HepG2 (cell line): ENCODE results near the gene SCUBE2. TPM values are rescaled to one million over a fixed set of nuclear protein-coding genes. Genes with fewer than 3 reads are reported as not detected.

ENCODE experiments used
- AKNA ChIP-seq: sonication (generic); formaldehyde crosslinking; IDR thresholded peaks from 2 replicates; pipeline ENCODE4 v1.4.0; 2020; ENCODE audit warnings: missing genetic modification reagents, borderline replicate concordance
- CEBPB ChIP-seq: IDR thresholded peaks from 2 replicates; pipeline ENCODE4 v1.6.1; 2011; ENCODE audit warnings: low read depth, low read length, improper control_type of control experiment, borderline replicate concordance
- FOXC1 ChIP-seq: sonication (generic); formaldehyde crosslinking; IDR thresholded peaks from 2 replicates; pipeline ENCODE4 v1.8.0; 2022; ENCODE audit warnings: mild to moderate bottlenecking, missing genetic modification reagents, borderline replicate concordance
- FOXK2 ChIP-seq: fragments of 450-650 bp; IDR thresholded peaks from 2 replicates; pipeline ENCODE4 v1.6.1; 2016
- GPBP1L1 ChIP-seq: sonication (generic); formaldehyde crosslinking; IDR thresholded peaks from 2 replicates; pipeline ENCODE4 v1.5.0; 2020; ENCODE audit warnings: mild to moderate bottlenecking, missing genetic modification reagents
- RNF219 ChIP-seq: sonication (generic); formaldehyde crosslinking; IDR thresholded peaks from 2 replicates; pipeline ENCODE4 v1.5.0; 2020; ENCODE audit warnings: mild to moderate bottlenecking, missing genetic modification reagents
- ZNF292 ChIP-seq: sonication (generic); formaldehyde crosslinking; IDR thresholded peaks from 2 replicates; pipeline ENCODE4 v1.8.1; 2022; ENCODE audit warnings: mild to moderate bottlenecking, low read depth, missing genetic modification reagents, borderline replicate concordance
- ZNF781 ChIP-seq: sonication (generic); formaldehyde crosslinking; IDR thresholded peaks from 2 replicates; pipeline ENCODE4 v1.5.1; 2020; ENCODE audit warnings: borderline replicate concordance, mild to moderate bottlenecking, missing genetic modification reagents; ENCODE audit errors: not compliant biosample characterization
- polyA plus RNA-seq, 8 experiments: library from polyadenylated mRNA; depleted of rRNA in 3 of 8; stranded (reverse) in 7 of 8; unstranded in 1 of 8; fragments of >200 nt; fragmentation: Illumina TruSeq in 4 of 8; extraction: Trizol in 4 of 8; gene quantifications; 2 replicates each; pipeline versions ENCODE4 v1.2.1 to v1.2.3, GENCODE V29; 2011 to 2016; ENCODE audit warnings: low read depth in 4 of 8, missing spikeins in 1 of 8, mixed read lengths in 1 of 8; ENCODE audit not compliant: insufficient read depth in 1 of 8
- total RNA-seq, 5 experiments: library from RNA; depleted of rRNA; stranded (reverse); fragments of >200 nt; fragmentation: Illumina TruSeq; extraction: Trizol; gene quantifications; 2 replicates each; pipeline ENCODE4 v1.2.3, GENCODE V29; 2016; ENCODE audit warnings: low read depth in 1 of 5
- TF ChIP-seq, protein P1 (sequence below): sonication (generic); formaldehyde crosslinking; IDR thresholded peaks from 2 replicates; pipeline ENCODE4 v1.4.0; 2020; ENCODE audit warnings: missing genetic modification reagents

SCUBE2 gene
- total and polyA plus RNA-seq, 2 of the 13 experiments (the other 11 are each of a cell fraction or from before 2014, with no cell fraction given), result 0.09 TPM; not detected in 1

- TF ChIP-seq AKNA (no peak), ZNF781 (CRISPR knock-in tag) (no peak), FOXK2 (no peak), CEBPB (no peak), ZNF292 (CRISPR knock-in tag) (no peak), GPBP1L1 (CRISPR knock-in tag) (no peak), RNF219 (CRISPR knock-in tag) (no peak), FOXC1 (CRISPR knock-in tag) (no peak)
- TF ChIP-seq, protein P1, sequence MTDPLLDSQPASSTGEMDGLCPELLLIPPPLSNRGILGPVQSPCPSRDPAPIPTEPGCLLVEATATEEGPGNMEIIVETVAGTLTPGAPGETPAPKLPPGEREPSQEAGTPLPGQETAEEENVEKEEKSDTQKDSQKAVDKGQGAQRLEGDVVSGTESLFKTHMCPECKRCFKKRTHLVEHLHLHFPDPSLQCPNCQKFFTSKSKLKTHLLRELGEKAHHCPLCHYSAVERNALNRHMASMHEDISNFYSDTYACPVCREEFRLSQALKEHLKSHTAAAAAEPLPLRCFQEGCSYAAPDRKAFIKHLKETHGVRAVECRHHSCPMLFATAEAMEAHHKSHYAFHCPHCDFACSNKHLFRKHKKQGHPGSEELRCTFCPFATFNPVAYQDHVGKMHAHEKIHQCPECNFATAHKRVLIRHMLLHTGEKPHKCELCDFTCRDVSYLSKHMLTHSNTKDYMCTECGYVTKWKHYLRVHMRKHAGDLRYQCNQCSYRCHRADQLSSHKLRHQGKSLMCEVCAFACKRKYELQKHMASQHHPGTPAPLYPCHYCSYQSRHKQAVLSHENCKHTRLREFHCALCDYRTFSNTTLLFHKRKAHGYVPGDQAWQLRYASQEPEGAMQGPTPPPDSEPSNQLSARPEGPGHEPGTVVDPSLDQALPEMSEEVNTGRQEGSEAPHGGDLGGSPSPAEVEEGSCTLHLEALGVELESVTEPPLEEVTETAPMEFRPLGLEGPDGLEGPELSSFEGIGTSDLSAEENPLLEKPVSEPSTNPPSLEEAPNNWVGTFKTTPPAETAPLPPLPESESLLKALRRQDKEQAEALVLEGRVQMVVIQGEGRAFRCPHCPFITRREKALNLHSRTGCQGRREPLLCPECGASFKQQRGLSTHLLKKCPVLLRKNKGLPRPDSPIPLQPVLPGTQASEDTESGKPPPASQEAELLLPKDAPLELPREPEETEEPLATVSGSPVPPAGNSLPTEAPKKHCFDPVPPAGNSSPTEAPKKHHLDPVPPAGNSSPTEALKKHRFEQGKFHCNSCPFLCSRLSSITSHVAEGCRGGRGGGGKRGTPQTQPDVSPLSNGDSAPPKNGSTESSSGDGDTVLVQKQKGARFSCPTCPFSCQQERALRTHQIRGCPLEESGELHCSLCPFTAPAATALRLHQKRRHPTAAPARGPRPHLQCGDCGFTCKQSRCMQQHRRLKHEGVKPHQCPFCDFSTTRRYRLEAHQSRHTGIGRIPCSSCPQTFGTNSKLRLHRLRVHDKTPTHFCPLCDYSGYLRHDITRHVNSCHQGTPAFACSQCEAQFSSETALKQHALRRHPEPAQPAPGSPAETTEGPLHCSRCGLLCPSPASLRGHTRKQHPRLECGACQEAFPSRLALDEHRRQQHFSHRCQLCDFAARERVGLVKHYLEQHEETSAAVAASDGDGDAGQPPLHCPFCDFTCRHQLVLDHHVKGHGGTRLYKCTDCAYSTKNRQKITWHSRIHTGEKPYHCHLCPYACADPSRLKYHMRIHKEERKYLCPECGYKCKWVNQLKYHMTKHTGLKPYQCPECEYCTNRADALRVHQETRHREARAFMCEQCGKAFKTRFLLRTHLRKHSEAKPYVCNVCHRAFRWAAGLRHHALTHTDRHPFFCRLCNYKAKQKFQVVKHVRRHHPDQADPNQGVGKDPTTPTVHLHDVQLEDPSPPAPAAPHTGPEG (CRISPR knock-in tag), result no peak
Measured at GRCh38 chr11:9057888-9058287, 33.5 kb downstream of the SCUBE2 start (continued).
